Measurements from ENCODE around the gene CEACAM4.

- TF ChIP-seq POLR2AphosphoS5 (IDR thresholded peaks at IDR 0.05; ENCODE audit: control insufficient read depth, insufficient read depth, low read depth, low read length) (no peak), CTCF (IDR thresholded peaks at IDR 0.05 in 2 of 3, conservative IDR thresholded peaks at IDR 0.05 in 1 of 3; ENCODE audit: insufficient read depth in 2 of 3, low read depth in 1 of 3, low read length in 3 of 3) (peak; percentile 81 to 90 (median 81)), SIN3A (IDR thresholded peaks at IDR 0.05; ENCODE audit: borderline replicate concordance in 2 of 2, control insufficient read depth in 1 of 2, low read depth in 2 of 2, low read length in 2 of 2) (no peak), SAP30 (IDR thresholded peaks at IDR 0.05; ENCODE audit: borderline replicate concordance, insufficient read depth, low read depth, low read length, poor library complexity, severe bottlenecking) (no peak), ZNF696 (CRISPR knock-in tag; conservative IDR thresholded peaks at IDR 0.05) (no peak), AFF4 (CRISPR knock-in tag; IDR thresholded peaks at IDR 0.05) (no peak), POLR2A (conservative IDR thresholded peaks at IDR 0.05) (no peak), LCOR (CRISPR knock-in tag; IDR thresholded peaks at IDR 0.05) (no peak)
These were observed 15.1 kb upstream of the CEACAM4 start for GRCh38 chr19:41641879-41642485.
